ENCODE data around the gene KRT1. TPM values are rescaled to one million over a fixed set of nuclear protein-coding genes. Genes with fewer than 3 reads are reported as not detected.

Gene KRT1
- polyA plus RNA-seq, 1 of the 3 experiments (the other 2 are of a cell fraction): not detected

GRCh38 chr12:52703424-52703823 is 23.2 kb upstream of the KRT1 start, which contains the start of gene KRT77:
TSS of gene KRT77 (minus strand) at chr12:52703524. CDS start at chr12:52703434, 90 bp downstream.
- Histone ChIP-seq H3K9ac (no peak within 1 kb of the TSS), H3K79me2 (ENCODE audit: insufficient read depth) (no peaks in the 10 kb centered on the region), H3K9me2 (no peaks in the 10 kb centered on the region), H2AFZ (ENCODE audit: low read depth) (no peak within 1 kb of the TSS), H3K27ac (ENCODE audit: low read depth in 2 of 2, low read length in 1 of 2) (no peak within 1 kb of the TSS), H3K27me3 (ENCODE audit: insufficient read depth) (peaks cover 61% of the 10 kb centered on the region), H3K4me1 (ENCODE audit: control insufficient read depth in 1 of 2, insufficient read depth in 2 of 2, low read depth in 1 of 2, low read length in 1 of 2) (no peaks in the 10 kb centered on the region), H3F3A (replicated peaks; ENCODE audit: insufficient read depth) (no peaks in the 10 kb centered on the region), H4K20me1 (ENCODE audit: insufficient read depth) (no peaks in the 10 kb centered on the region), H3K36me3 (replicated peaks in 1 of 2; ENCODE audit: control insufficient read depth in 1 of 2, insufficient read depth in 2 of 2, low read length in 1 of 2) (no peaks in the 10 kb centered on the region), H3K4me2 (no peak within 1 kb of the TSS), H3K4me3 (ENCODE audit: low read depth in 2 of 2, low read length in 1 of 2) (no peak within 1 kb of the TSS), H3K9me3 (no peaks in the 10 kb centered on the region)
- CTCF ChIA-PET: no interaction called here
- POLR2A ChIA-PET: no interaction called here
- no peak for TF ChIP-seq TEAD4 (IDR thresholded peaks at IDR 0.05; ENCODE audit: borderline replicate concordance, insufficient read depth)
- no peak for DNase-seq
- 7% methylated on average over 2 of the region's 2 CpGs for WGBS (ENCODE audit: low lambda C conversion rate)

GRCh38 chr12:52702338-52702737 is 22.1 kb upstream of the KRT1 start:
- Histone ChIP-seq H4K20me1 (ENCODE audit: insufficient read depth) (no peaks in the 10 kb centered on the region), H3K36me3 (replicated peaks in 1 of 2; ENCODE audit: control insufficient read depth in 1 of 2, insufficient read depth in 2 of 2, low read length in 1 of 2) (no peaks in the 10 kb centered on the region), H3K4me1 (ENCODE audit: control insufficient read depth in 1 of 2, insufficient read depth in 2 of 2, low read depth in 1 of 2, low read length in 1 of 2) (no peaks in the 10 kb centered on the region), H3K27me3 (ENCODE audit: insufficient read depth) (peaks cover 61% of the 10 kb centered on the region), H3K79me2 (ENCODE audit: insufficient read depth) (no peaks in the 10 kb centered on the region), H3K4me2 (no peak overlapping the region), H3F3A (replicated peaks; ENCODE audit: insufficient read depth) (no peaks in the 10 kb centered on the region), H2AFZ (ENCODE audit: low read depth) (no peak overlapping the region), H3K27ac (ENCODE audit: low read depth in 2 of 2, low read length in 1 of 2) (no peak overlapping the region), H3K9me2 (no peaks in the 10 kb centered on the region), H3K4me3 (ENCODE audit: low read depth in 2 of 2, low read length in 1 of 2) (no peak overlapping the region), H3K9ac (no peak overlapping the region), H3K9me3 (no peaks in the 10 kb centered on the region)
- 17% methylated on average over 2 of the region's 2 CpGs for WGBS (ENCODE audit: low lambda C conversion rate)
- DNase-seq: no peak
- ChIA-PET POLR2A (no interaction called here), CTCF (no interaction called here)
- TF ChIP-seq RXRA (IDR thresholded peaks at IDR 0.05; ENCODE audit: borderline replicate concordance, low read depth) (no peak), NFIC (IDR thresholded peaks at IDR 0.05; ENCODE audit: borderline replicate concordance) (no peak), TAF1 (IDR thresholded peaks at IDR 0.05; ENCODE audit: borderline replicate concordance, low read depth, low read length) (no peak), ELF1 (IDR thresholded peaks at IDR 0.05) (no peak), USF2 (IDR thresholded peaks at IDR 0.05; ENCODE audit: borderline replicate concordance, low read depth, low read length) (no peak), SIN3A (IDR thresholded peaks at IDR 0.05; ENCODE audit: borderline replicate concordance, low read depth, low read length) (no peak), EP300 (IDR thresholded peaks at IDR 0.05; ENCODE audit: borderline replicate concordance in 1 of 2, low read depth in 1 of 2, low read length in 1 of 2) (no peak), ZBTB33 (IDR thresholded peaks at IDR 0.05; ENCODE audit: borderline replicate concordance, low read depth) (no peak), FOSL2 (IDR thresholded peaks at IDR 0.05; ENCODE audit: borderline replicate concordance, low read depth) (no peak), EZH2phosphoT487 (IDR thresholded peaks at IDR 0.05; ENCODE audit: borderline replicate concordance, low read depth) (no peak), RAD21 (IDR thresholded peaks at IDR 0.05; ENCODE audit: low read length) (no peak), CTCF (IDR thresholded peaks at IDR 0.05) (no peak), FOXM1 (IDR thresholded peaks at IDR 0.05; ENCODE audit: low read depth) (no peak), IRF3 (IDR thresholded peaks at IDR 0.05; ENCODE audit: low read depth, low read length) (no peak), GABPA (IDR thresholded peaks at IDR 0.05; ENCODE audit: low read depth) (no peak), MXI1 (IDR thresholded peaks at IDR 0.05; ENCODE audit: low read depth, low read length) (no peak)
